Fibroblast of gingiva (primary cell): ENCODE measurements around the gene MAGOH.
"Not testable (repeated sequence)": the region's sequence is repeated elsewhere in the genome, so short reads cannot be mapped to it uniquely, and the experiment has no call there.

Experiments
- DNase-seq: peaks from one replicate; pipeline ENCODE4 v3.0.0-alpha.2; 2011; ENCODE audit warnings: low read depth

MAGOH gene

GRCh38 chr1:53238197-53239155 lies at the start of gene MAGOH:
MAGOH (minus strand) TSS chr1:53238518; CDS start chr1:53238448, 70 bp downstream.
- peak; percentile 94 for DNase-seq

- DNase-seq = no peak
These were observed 48.6 kb upstream of the MAGOH start for GRCh38 chr1:53286955-53287354.

- no peak for DNase-seq
These were observed 47.8 kb upstream of the MAGOH start for GRCh38 chr1:53285969-53286760.

- DNase-seq = no peak
These were observed 47.2 kb upstream of the MAGOH start for GRCh38 chr1:53285546-53285945.

- DNase-seq = no peak
These were observed 46.1 kb upstream of the MAGOH start for GRCh38 chr1:53284224-53285020.

DNA sequence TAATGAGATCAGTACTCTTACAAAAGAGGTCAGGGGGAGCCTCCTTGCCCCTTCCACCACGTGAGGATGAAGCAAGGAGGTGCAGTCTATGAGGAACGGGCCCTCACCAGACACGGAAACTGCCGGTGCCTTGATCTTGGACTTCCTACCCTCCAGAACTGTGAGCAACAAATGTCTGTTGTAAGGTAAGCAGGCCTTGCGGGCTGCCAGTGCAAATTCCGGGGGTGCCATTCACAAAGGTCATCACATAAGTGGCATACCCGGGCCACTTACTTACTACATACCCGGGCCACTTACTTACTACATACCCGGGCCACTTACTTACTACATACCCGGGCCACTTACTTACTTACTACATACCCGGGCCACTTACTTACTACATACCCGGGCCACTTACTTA lies 44.8 kb upstream of the MAGOH start:
- not testable (repeated sequence) for DNase-seq

DNA sequence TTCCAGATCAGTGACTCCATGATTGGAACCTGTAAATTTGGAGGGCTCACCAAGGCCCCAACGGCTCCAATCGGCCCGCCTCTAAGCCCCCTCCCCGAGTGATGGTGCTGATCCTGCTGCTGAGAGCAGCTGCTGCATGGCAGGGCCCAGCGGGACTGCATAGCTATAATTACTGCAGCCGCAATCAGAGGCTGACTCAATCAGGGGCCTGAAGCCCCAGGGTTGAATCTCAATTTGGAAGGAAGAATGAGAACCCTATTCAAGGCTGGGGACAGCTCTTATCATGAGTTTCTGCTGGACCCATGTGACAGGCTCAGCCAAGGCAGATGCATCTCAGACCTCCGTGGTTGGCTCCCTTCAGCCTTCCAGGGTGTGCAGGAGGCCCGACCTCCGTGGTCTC lies 42.8 kb upstream of the MAGOH start:
- no peak for DNase-seq

- no peak for DNase-seq
These were observed 42.2 kb upstream of the MAGOH start for GRCh38 chr1:53280496-53280895.

- DNase-seq = no peak
These were observed 41.2 kb upstream of the MAGOH start for GRCh38 chr1:53279296-53280200.

DNA sequence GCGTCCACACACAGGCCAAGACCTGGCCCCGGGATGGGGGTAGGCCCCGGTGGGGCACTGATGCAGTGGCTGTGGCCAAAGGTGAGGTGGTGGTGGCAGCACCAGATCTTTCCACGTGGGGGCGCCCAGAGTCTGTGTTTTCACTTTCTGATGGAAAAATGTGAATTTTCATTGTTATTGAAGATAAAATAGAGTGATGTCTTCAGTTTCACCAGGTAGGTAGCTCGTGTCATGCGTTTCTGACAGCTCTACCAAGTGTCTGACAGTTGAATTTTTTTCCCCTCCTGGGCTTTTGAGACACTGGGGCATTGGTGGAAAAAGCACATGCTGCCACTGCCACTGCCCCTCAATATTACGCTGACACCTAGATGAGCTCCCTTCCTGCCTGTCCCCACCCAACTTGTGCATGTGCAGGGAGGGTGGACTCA lies 40.0 kb upstream of the MAGOH start:
- DNase-seq = no peak

DNA sequence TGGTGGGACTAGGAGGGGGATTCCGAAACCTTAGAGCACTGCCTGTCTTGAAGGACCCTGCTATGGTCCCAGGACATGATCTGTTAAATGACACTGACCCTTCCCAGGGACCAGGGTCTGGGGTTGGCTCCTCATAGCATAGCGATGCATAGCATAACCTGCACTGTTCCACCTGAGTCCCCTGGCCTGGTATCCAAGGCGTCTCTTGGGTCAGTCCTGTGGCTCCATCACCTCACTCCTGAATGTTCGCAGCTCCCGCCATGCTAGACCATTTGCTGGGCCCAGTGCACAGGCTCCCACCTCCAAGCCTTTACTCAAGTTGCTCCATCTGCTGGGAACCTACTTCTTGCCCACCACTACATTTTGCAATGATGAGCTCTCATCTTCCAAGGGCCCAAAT lies 39.0 kb upstream of the MAGOH start:
- DNase-seq = no peak

DNA sequence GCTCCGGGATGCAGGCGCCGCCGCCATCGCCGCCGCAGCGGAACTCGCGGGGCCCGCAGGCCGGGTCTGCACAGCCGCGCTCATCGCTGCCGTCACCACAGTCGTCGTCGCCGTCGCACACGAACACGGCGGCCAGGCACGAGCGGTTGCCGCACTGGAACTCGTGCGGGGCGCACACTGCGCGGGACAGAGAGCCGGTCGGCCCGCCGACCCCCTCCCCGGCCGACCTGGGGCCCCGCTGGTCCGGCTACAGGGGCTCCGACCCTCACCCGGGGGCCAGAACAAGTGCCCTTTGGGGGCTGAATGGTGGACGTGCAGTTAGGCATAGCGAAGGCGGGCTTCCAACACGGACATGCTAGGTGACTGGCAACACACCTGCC lies 38.6 kb upstream of the MAGOH start:
- no peak for DNase-seq

DNA sequence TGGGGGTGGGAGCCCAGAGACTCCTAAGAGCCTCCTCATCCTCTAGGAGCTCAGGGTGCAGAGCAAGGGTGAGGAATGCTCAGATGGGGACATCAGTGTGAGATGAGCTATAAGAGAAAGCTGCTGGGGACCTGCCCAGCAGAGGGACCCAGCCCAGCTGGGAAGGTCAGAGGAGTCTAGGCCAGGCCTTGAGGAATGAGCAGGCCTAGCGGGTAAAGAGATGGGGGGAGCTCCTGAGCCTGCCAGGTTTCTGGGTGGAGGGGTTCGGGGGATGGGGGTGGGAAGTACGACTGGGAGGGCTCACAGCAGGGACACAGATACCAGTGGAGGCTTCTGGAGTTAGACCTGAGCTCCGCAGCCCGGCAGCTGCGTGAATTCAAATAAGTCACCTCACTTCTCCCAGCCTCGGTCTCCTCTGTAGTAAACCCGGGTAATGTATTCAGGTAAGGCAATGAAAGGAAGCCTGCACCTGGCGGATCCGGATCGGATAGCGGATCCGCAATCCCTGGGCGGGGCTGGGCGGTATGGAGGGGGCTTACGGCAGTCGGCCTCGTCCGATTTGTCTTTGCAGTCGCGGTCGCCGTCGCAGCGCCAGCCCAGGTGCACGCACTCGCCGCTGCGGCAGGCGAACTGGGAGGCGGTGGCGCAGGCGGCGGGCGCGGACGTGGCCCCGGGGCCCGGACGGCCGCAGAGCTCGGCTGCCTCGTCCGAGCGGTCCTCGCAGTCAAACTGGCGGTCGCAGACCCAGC lies 38.0 kb upstream of the MAGOH start:
- DNase-seq = no peak

GRCh38 chr1:53275566-53275965 lies 37.2 kb upstream of the MAGOH start:
- DNase-seq = no peak

DNA sequence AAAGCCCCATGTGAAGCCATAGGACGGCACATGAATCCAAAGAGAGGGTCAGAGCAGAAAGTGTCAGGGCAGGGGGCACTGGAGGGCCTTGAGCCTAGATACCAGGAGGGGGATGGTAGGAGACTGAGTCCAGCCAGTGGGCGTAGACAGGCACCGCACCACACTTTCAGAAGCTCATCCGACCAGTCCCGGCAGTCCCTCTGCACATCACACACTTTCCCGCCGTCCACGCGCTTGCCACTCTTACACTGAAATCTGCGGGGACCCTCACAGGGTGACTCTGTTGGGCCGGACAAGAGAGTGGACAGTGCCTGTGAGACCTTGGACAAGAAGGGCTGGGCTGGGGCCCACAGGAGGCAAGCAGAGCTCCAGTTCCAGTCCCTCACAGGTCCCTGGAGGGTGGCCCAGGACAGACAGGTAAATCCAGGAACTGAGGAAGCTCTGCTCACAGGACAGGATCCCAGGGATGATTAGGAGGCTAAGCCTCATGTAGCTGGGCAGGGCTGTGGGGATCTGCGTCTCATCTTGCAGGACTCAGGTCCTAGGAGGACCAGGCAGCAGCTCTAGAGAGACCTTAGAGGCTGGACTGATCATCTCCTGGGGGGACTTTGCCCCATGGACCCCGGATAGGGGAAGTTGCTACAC lies 36.3 kb upstream of the MAGOH start:
- DNase-seq = no peak

GRCh38 chr1:53274026-53274425 lies 35.7 kb upstream of the MAGOH start:
- no peak for DNase-seq

GRCh38 chr1:53273526-53273925 lies 35.2 kb upstream of the MAGOH start:
- DNase-seq = no peak

DNA sequence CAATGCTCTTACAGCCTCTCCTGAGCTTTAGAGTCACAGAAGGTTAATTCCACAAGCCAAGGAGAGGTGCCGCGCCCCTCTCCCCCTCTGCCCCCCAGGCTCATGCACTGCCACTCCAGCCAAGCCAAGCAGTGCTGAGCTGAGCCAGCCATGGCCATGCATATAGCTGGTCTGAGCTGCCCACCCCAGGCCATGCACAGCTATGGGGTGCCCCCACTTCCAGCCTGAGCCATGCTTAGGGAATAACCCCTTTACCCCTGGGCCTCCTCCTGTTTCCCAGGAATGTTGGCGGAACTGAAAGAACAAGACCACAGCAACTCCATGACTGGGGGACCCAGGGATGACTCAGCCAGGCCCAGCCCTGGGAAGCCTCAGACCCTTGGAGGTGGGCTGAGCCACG lies 34.0 kb upstream of the MAGOH start:
- no peak for DNase-seq

DNA sequence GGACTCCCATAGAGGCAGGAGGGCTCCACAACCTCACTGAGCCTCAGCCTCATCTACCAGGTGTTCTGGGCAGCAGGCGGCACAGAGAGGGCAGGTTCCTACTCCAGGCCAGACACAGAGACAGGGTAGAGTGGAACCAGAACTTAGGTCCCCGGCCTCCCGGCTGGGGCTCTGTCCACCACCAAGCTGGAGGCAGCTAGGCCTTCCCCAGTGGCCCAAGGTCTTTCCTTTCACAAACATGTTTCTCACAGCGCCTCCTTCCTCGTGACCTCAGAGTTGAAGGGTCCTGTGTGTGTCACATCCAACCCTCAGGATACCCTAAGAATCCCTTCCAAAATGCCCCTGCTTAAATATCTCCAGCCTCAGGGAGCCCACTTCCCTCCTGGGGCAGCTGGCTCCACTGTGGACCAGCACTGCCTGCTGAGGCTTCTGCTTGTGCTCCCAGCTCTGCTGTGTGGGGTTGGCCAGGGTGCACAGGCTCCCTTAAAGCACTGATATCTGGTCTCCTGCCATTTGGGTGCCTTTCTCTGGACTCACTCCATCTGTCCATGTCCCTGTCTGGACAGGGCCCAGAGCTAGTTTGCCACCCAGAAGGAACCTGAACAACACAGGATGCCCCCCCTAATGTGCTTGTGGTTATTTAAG lies 33.2 kb upstream of the MAGOH start:
- DNase-seq = no peak
